Body of pancreas (tissue), 4 donors: ENCODE results near the gene PRDM10.

Experiments
- CTCF ChIP-seq, 7 experiments: fragments of 450-650 bp in 4 of 7; fragments of 200-600 bp in 3 of 7; sonication (generic) in 3 of 7; IDR thresholded peaks; one replicate each; pipeline ENCODE4 v1.5.1; 2016 to 2019; ENCODE audit warnings: antibody characterized with exemption in 7 of 7
- POLR2A ChIP-seq, 3 donors: fragments of 450-650 bp; IDR thresholded peaks; one replicate each; pipeline ENCODE4 v1.6.1; 2016; ENCODE audit warnings: antibody characterized with exemption in 3 of 3, mild to moderate bottlenecking in 2 of 3

- TF ChIP-seq POLR2A (IDR thresholded peaks at IDR 0.05) (no peak), CTCF (IDR thresholded peaks at IDR 0.05) (no peak)
Observed at GRCh38 chr11:129894278-129895125, 108.1 kb downstream of the PRDM10 start.
